ENCODE results near the gene COBL. TPM values are rescaled to one million over a fixed set of nuclear protein-coding genes. Genes with fewer than 3 reads are reported as not detected.

Gene COBL
- total and polyA plus RNA-seq, 2 of the 8 experiments (the other 6 are each of a cell fraction or from before 2014, with no cell fraction given) = 13.8 to 40.4 TPM

DNA sequence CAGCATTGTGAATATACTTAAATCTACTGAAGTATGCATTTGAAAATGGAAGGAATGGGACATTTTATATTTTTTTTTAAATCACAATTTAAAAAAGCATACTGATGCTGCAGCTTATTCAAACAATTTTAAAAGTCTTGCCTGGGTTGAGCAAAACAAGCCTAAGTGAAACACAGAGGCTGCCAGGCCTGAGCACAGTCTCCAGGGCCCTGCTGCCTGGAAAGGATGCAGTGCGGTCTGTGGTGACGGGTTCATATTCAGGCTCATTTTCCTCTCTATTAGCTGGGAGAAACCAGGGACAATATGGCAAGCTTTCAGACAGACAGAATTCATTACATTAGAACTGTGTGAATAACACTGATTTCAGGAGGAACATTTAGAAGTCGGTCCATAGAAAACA, 251.9 kb downstream of the COBL start:
- DNase-seq (ENCODE audit: low read depth in 1 of 2, low spot score in 2 of 2) (no peak), FAIRE-seq (no peak)
- H3K27me3 ChIP-seq (replicated peaks in 1 of 4; ENCODE audit: control insufficient read depth in 3 of 4, extremely low read depth in 1 of 4, insufficient read depth in 3 of 4, low read length in 3 of 4) = no peaks in the 10 kb centered on the region
- no peak overlapping the region for H3K23ac ChIP-seq (ENCODE audit: insufficient read length)
- ChIA-PET CTCF (ENCODE audit: partially characterized antibody) (interaction anchor here (1.0 to 4.0 kb wide), 9 partner anchors 13 to 646 kb away, joined by 3 to 29 read pairs (median 4); no protein-coding TSS in a partner anchor), POLR2A (ENCODE audit: partially characterized antibody) (no interaction called here)
- H3K23me2 ChIP-seq (ENCODE audit: low read depth, low read length) = no peaks in the 10 kb centered on the region
- no peak overlapping the region for H3K9ac ChIP-seq (replicated peaks in 1 of 4; ENCODE audit: extremely low read depth in 1 of 4, low read depth in 3 of 4, low read length in 3 of 4)
- H2AFZ ChIP-seq (ENCODE audit: low read length) = no peak overlapping the region
- no peak overlapping the region for H3K14ac ChIP-seq (ENCODE audit: insufficient read length)
- H3K27ac ChIP-seq (ENCODE audit: low read depth, low read length) = no peak overlapping the region
- TF ChIP-seq SP2 (IDR thresholded peaks at IDR 0.05; ENCODE audit: low read length) (no peak), CBX5 (IDR thresholded peaks at IDR 0.05; ENCODE audit: low read depth, low read length) (no peak), EP300 (IDR thresholded peaks at IDR 0.05; ENCODE audit: borderline replicate concordance in 1 of 2, low read depth in 2 of 2, low read length in 2 of 2) (no peak), JUN (IDR thresholded peaks at IDR 0.05; ENCODE audit: low read depth, low read length) (no peak), SP4 (IDR thresholded peaks at IDR 0.05; ENCODE audit: low read length) (no peak), RAD21 (IDR thresholded peaks at IDR 0.05 in 1 of 2, conservative IDR thresholded peaks at IDR 0.05 in 1 of 2; ENCODE audit: low read depth in 2 of 2, low read length in 2 of 2) (no peak), GABPA (IDR thresholded peaks at IDR 0.05; ENCODE audit: borderline replicate concordance, insufficient read depth, low read length) (no peak), SIX5 (IDR thresholded peaks at IDR 0.05; ENCODE audit: low read depth, low read length) (no peak), CREB1 (IDR thresholded peaks at IDR 0.05) (no peak), CHD1 (IDR thresholded peaks at IDR 0.05; ENCODE audit: low read depth, low read length) (no peak), RXRA (IDR thresholded peaks at IDR 0.05; ENCODE audit: insufficient read depth, low read depth, low read length) (no peak), POLR2A (IDR thresholded peaks at IDR 0.05; ENCODE audit: control extremely low read depth in 1 of 2, low read depth in 2 of 2, low read length in 2 of 2) (no peak), KDM5A (IDR thresholded peaks at IDR 0.05; ENCODE audit: low read length) (no peak), CBX8 (IDR thresholded peaks at IDR 0.05; ENCODE audit: borderline replicate concordance, low read depth, low read length) (no peak)
- no peak overlapping the region for H3K18ac ChIP-seq (ENCODE audit: extremely low read depth, low read length)
- H3K9me3 ChIP-seq (ENCODE audit: insufficient read depth in 2 of 2, low read depth in 1 of 2, low read length in 1 of 2) = no peaks in the 10 kb centered on the region
- no peaks in the 10 kb centered on the region for H3K79me2 ChIP-seq (ENCODE audit: control insufficient read depth in 1 of 2, insufficient read depth in 2 of 2, low read length in 2 of 2)
- no peak overlapping the region for H2BK120ac ChIP-seq (replicated peaks; ENCODE audit: low read depth, low read length)
- H2AK5ac ChIP-seq (ENCODE audit: low read depth, low read length) = no peak overlapping the region
- no peak overlapping the region; the same call in 1 of the 2 replicates for H4K8ac ChIP-seq (ENCODE audit: extremely low read depth, insufficient read depth, low read length)
- H3K56ac ChIP-seq (replicated peaks; ENCODE audit: insufficient read length, low read depth, low read length) = no peak overlapping the region
- no peak overlapping the region for H2BK15ac ChIP-seq (ENCODE audit: low read length)
- H3K4me3 ChIP-seq (ENCODE audit: extremely low read depth in 1 of 4, insufficient read depth in 2 of 4, low read depth in 3 of 4, low read length in 4 of 4) = no peak overlapping the region
- H4K20me1 ChIP-seq (replicated peaks in 1 of 2; ENCODE audit: control insufficient read depth in 1 of 2, insufficient read depth in 2 of 2, low read length in 2 of 2) = no peaks in the 10 kb centered on the region
- no peaks in the 10 kb centered on the region for H3K79me1 ChIP-seq (ENCODE audit: low read depth, low read length)
- peaks cover 0 to 5% (median 2%) of the 10 kb centered on the region in 4 experiments; a peak in 3 of 7 replicates for H3K4me1 ChIP-seq (replicated peaks in 1 of 4; ENCODE audit: control insufficient read depth in 3 of 4, insufficient read depth in 4 of 4, low read length in 3 of 4)
- H3K4me2 ChIP-seq (ENCODE audit: insufficient read depth in 1 of 2, low read depth in 2 of 2, low read length in 2 of 2) = no peak overlapping the region
- 97% methylated on average over 3 of the region's 3 CpGs; no CpG with 5 or more reads in 1 of the 2 experiments for WGBS, 2 experiments (ENCODE audit: extremely low coverage in 1 of 2, insufficient coverage in 1 of 2, insufficient read length in 1 of 2, insufficient replicate concordance in 2 of 2, low coverage in 1 of 2, low lambda C conversion rate in 2 of 2, missing lambda C conversion rate in 1 of 2)
- no peak overlapping the region for H2BK20ac ChIP-seq (ENCODE audit: low read length)
- H3K36me3 ChIP-seq (ENCODE audit: control insufficient read depth in 2 of 4, insufficient read depth in 4 of 4, low read length in 3 of 4) = no peaks in the 10 kb centered on the region
- H2BK12ac ChIP-seq (ENCODE audit: low read depth, low read length) = no peak overlapping the region
- H4K5ac ChIP-seq (ENCODE audit: insufficient read length, low read depth, low read length) = no peak overlapping the region
- no peak overlapping the region for H2BK5ac ChIP-seq (ENCODE audit: low read depth, low read length)
- H4K91ac ChIP-seq (replicated peaks; ENCODE audit: insufficient read length, low read length) = no peak overlapping the region
- H3K4ac ChIP-seq (replicated peaks; ENCODE audit: insufficient read length, low read depth, low read length) = no peak overlapping the region
